NT2/D1 (cell line): ENCODE data around the gene CD53.

Experiments
- SUZ12 ChIP-seq: IDR thresholded peaks from 2 replicates; pipeline ENCODE4 v1.6.1; 2011; ENCODE audit not compliant: insufficient read length, insufficient read depth; ENCODE audit errors: extremely low read depth
- ZNF274 ChIP-seq: IDR thresholded peaks from 2 replicates; pipeline ENCODE4 v1.6.1; 2011; ENCODE audit warnings: mild to moderate bottlenecking, low read depth, low read length

- TF ChIP-seq SUZ12 (no peak), ZNF274 (no peak)
Observed at GRCh38 chr1:110903853-110904500, 31.0 kb downstream of the CD53 start.
